Mesenchymal stem cell (in vitro differentiated cells and primary cell): Measurements from ENCODE around the gene RTN1.

Experiments used
- DNase-seq: peaks from one replicate; pipeline ENCODE4 v3.0.0-alpha.2; 2013
- H2AFZ ChIP-seq: one replicate; pipeline ENCODE4 v1.6.1; 2013; ENCODE audit warnings: low read depth, mild to moderate bottlenecking, control low read depth, inconsistent platforms, low read length, moderate library complexity
- H2AK5ac ChIP-seq: 2 replicates; pipeline ENCODE4 v1.6.1; 2013; ENCODE audit warnings: low read length, moderate library complexity, mild to moderate bottlenecking, inconsistent platforms; ENCODE audit not compliant: severe bottlenecking
- H2BK120ac ChIP-seq: one replicate; pipeline ENCODE4 v1.6.1; 2013; ENCODE audit warnings: low read depth, mild to moderate bottlenecking, inconsistent platforms, low read length, moderate library complexity
- H2BK12ac ChIP-seq, 2 experiments: one replicate each; pipeline ENCODE4 v1.6.1; 2013; ENCODE audit warnings: inconsistent platforms in 2 of 2, low read length in 2 of 2, mild to moderate bottlenecking in 2 of 2, moderate library complexity in 2 of 2, control low read depth in 1 of 2
- H2BK15ac ChIP-seq: one replicate; pipeline ENCODE4 v1.6.1; 2013; ENCODE audit warnings: mild to moderate bottlenecking, low read depth, inconsistent platforms; ENCODE audit not compliant: poor library complexity, severe bottlenecking
- H2BK5ac ChIP-seq: 2 replicates; pipeline ENCODE4 v1.6.1; 2013; ENCODE audit warnings: low read depth, mild to moderate bottlenecking, low read length, control low read depth, inconsistent platforms; ENCODE audit not compliant: poor library complexity, severe bottlenecking
- H3K14ac ChIP-seq, 2 experiments: one replicate each; pipeline ENCODE4 v1.6.1; 2013; ENCODE audit warnings: inconsistent platforms in 2 of 2, low read length in 2 of 2, control low read depth in 1 of 2, mild to moderate bottlenecking in 1 of 2, moderate library complexity in 1 of 2
- H3K18ac ChIP-seq, 2 experiments: one replicate each; pipeline ENCODE4 v1.6.1; 2013; ENCODE audit warnings: inconsistent platforms in 2 of 2, low read length in 2 of 2, control low read depth in 1 of 2, low read depth in 1 of 2, mild to moderate bottlenecking in 1 of 2
- H3K23ac ChIP-seq, 2 experiments: one replicate each; pipeline ENCODE4 v1.6.1; 2013; ENCODE audit warnings: inconsistent platforms in 2 of 2, low read length in 2 of 2, mild to moderate bottlenecking in 2 of 2, moderate library complexity in 2 of 2, control low read depth in 1 of 2
- H3K27ac ChIP-seq: 2 replicates; pipeline ENCODE4 v1.5.1; 2013; ENCODE audit warnings: mild to moderate bottlenecking, moderate library complexity, low read length, control low read depth, inconsistent platforms; ENCODE audit not compliant: poor library complexity, severe bottlenecking
- H3K27me3 ChIP-seq, 2 experiments: 2 replicates each; pipeline versions ENCODE4 v1.6.1 to v1.7.0; 2013; ENCODE audit warnings: low read length in 2 of 2, mild to moderate bottlenecking in 2 of 2, moderate library complexity in 2 of 2, control low read depth in 1 of 2, inconsistent platforms in 1 of 2; ENCODE audit not compliant: control insufficient read depth in 1 of 2, insufficient read depth in 1 of 2
- H3K36me3 ChIP-seq, 2 experiments: 2 replicates each; pipeline versions ENCODE4 v1.6.1 to v1.7.0; 2013; ENCODE audit warnings: low read length in 2 of 2, control low read depth in 1 of 2, inconsistent platforms in 1 of 2, low read depth in 1 of 2, mild to moderate bottlenecking in 1 of 2; ENCODE audit not compliant: insufficient read depth in 2 of 2, control insufficient read depth in 1 of 2
- H3K4ac ChIP-seq, 2 experiments: one replicate each; pipeline ENCODE4 v1.6.1; 2013; ENCODE audit warnings: inconsistent platforms in 2 of 2, low read length in 2 of 2, mild to moderate bottlenecking in 2 of 2, moderate library complexity in 2 of 2, control low read depth in 1 of 2, low read depth in 1 of 2
- H3K4me1 ChIP-seq: 2 replicates; pipeline ENCODE4 v1.6.1; 2013; ENCODE audit warnings: low read depth, low read length, control low read depth; ENCODE audit not compliant: control insufficient read depth, insufficient read depth
- H3K4me2 ChIP-seq: 2 replicates; pipeline ENCODE4 v1.6.1; 2013; ENCODE audit warnings: low read length, mild to moderate bottlenecking, inconsistent platforms; ENCODE audit not compliant: poor library complexity, severe bottlenecking
- H3K4me3 ChIP-seq, 2 experiments: 2 replicates each; pipeline versions ENCODE4 v1.5.1 to v1.7.0; 2013; ENCODE audit warnings: low read length in 2 of 2, mild to moderate bottlenecking in 2 of 2, control low read depth in 1 of 2, low read depth in 1 of 2; ENCODE audit not compliant: insufficient read depth in 1 of 2
- H3K79me1 ChIP-seq: replicated peaks from 2 replicates; pipeline ENCODE4 v1.6.1; 2013; ENCODE audit warnings: mild to moderate bottlenecking, control low read depth, low read length, inconsistent platforms; ENCODE audit not compliant: poor library complexity, severe bottlenecking
- H3K9ac ChIP-seq: 2 replicates; pipeline ENCODE4 v1.7.0; 2013; ENCODE audit warnings: mild to moderate bottlenecking, low read length, moderate library complexity
- H3K9me3 ChIP-seq: 2 replicates; pipeline ENCODE4 v1.7.0; 2013; ENCODE audit warnings: mild to moderate bottlenecking, low read length; ENCODE audit not compliant: control insufficient read depth
- H4K8ac ChIP-seq: one replicate; pipeline ENCODE4 v1.6.1; 2013; ENCODE audit warnings: inconsistent platforms, mild to moderate bottlenecking, low read length, moderate library complexity
- H4K91ac ChIP-seq: one replicate; pipeline ENCODE4 v1.6.1; 2013; ENCODE audit warnings: mild to moderate bottlenecking, low read length, inconsistent platforms
- WGBS: methylation state at CpG from one replicate; pipeline ENCODE4 v1.1.7; 2013; ENCODE audit warnings: mixed read lengths; 5-methylcytosine and 5-hydroxymethylcytosine counted together

RTN1 gene

GRCh38 chr14:59600211-59600945, 270.2 kb downstream of the RTN1 start:
- H3K4me2 ChIP-seq: no peak overlapping the region
- H3K14ac ChIP-seq: no peak overlapping the region
- H3K23ac ChIP-seq: no peak overlapping the region
- no peak overlapping the region for H4K8ac ChIP-seq
- H3K18ac ChIP-seq: no peak overlapping the region
- no peak overlapping the region for H3K4ac ChIP-seq
- no peaks in the 10 kb centered on the region for H3K79me1 ChIP-seq
- no peak overlapping the region for H3K27ac ChIP-seq
- H3K27me3 ChIP-seq: peaks cover 0 to 12% of the 10 kb centered on the region in 2 experiments
- no peak overlapping the region for H2BK120ac ChIP-seq
- H2AFZ ChIP-seq: no peak overlapping the region
- no CpG with 5 or more reads among the region's 2 CpGs for WGBS
- no peaks in the 10 kb centered on the region for H3K36me3 ChIP-seq
- no peak overlapping the region for H2BK5ac ChIP-seq
- no peak overlapping the region for H2BK15ac ChIP-seq
- no peaks in the 10 kb centered on the region for H3K4me1 ChIP-seq
- no peak overlapping the region for H3K4me3 ChIP-seq
- no peak overlapping the region for H4K91ac ChIP-seq
- no peak overlapping the region for H2AK5ac ChIP-seq
- no peak for DNase-seq
- no peak overlapping the region for H3K9ac ChIP-seq
- H2BK12ac ChIP-seq: no peak overlapping the region
- no peaks in the 10 kb centered on the region for H3K9me3 ChIP-seq

GRCh38 chr14:59595071-59595470, 275.5 kb downstream of the RTN1 start:
- H2AK5ac ChIP-seq: no peak overlapping the region
- H3K14ac ChIP-seq: no peak overlapping the region
- H4K8ac ChIP-seq: no peak overlapping the region
- H3K27me3 ChIP-seq: peaks cover 0 to 12% of the 10 kb centered on the region in 2 experiments
- no peaks in the 10 kb centered on the region for H3K79me1 ChIP-seq
- no peak for DNase-seq
- H3K27ac ChIP-seq: no peak overlapping the region
- H2AFZ ChIP-seq: no peak overlapping the region
- H3K9ac ChIP-seq: no peak overlapping the region
- no peak overlapping the region for H4K91ac ChIP-seq
- H3K4me2 ChIP-seq: no peak overlapping the region
- H2BK12ac ChIP-seq: no peak overlapping the region
- no peak overlapping the region for H3K23ac ChIP-seq
- H3K4me1 ChIP-seq: no peaks in the 10 kb centered on the region
- no peak overlapping the region for H3K4ac ChIP-seq
- H2BK5ac ChIP-seq: no peak overlapping the region
- H3K4me3 ChIP-seq: no peak overlapping the region
- WGBS: 92% methylated on average over 5 of the region's 6 CpGs
- no peak overlapping the region for H3K18ac ChIP-seq
- H2BK15ac ChIP-seq: no peak overlapping the region
- H3K9me3 ChIP-seq: peaks cover 2% of the 10 kb centered on the region
- no peaks in the 10 kb centered on the region for H3K36me3 ChIP-seq
- H2BK120ac ChIP-seq: no peak overlapping the region

- Histone ChIP-seq H3K4me1 (no peaks in the 10 kb centered on the region), H2BK12ac (no peak overlapping the region), H2AK5ac (no peak overlapping the region), H4K8ac (no peak overlapping the region), H4K91ac (no peak overlapping the region), H2BK120ac (no peak overlapping the region), H3K4me3 (no peak overlapping the region), H2BK15ac (no peak overlapping the region), H3K27me3 (no peaks in the 10 kb centered on the region), H2AFZ (no peak overlapping the region), H3K9ac (no peak overlapping the region), H3K36me3 (no peaks in the 10 kb centered on the region), H2BK5ac (no peak overlapping the region), H3K79me1 (no peaks in the 10 kb centered on the region), H3K4me2 (no peak overlapping the region), H3K9me3 (peaks cover 2% of the 10 kb centered on the region), H3K27ac (no peak overlapping the region), H3K14ac (no peak overlapping the region), H3K4ac (no peak overlapping the region), H3K23ac (no peak overlapping the region), H3K18ac (no peak overlapping the region)
- WGBS: 83% methylated on average over 4 of the region's 5 CpGs
- DNase-seq: no peak
These were observed 278.8 kb downstream of the RTN1 start for GRCh38 chr14:59591641-59592370.

GRCh38 chr14:59588101-59588500, 282.5 kb downstream of the RTN1 start:
- Histone ChIP-seq H3K27ac (no peak overlapping the region), H3K4me3 (no peak overlapping the region), H3K18ac (no peak overlapping the region), H3K23ac (no peak overlapping the region), H2BK120ac (no peak overlapping the region), H3K4me2 (no peak overlapping the region), H2BK12ac (no peak overlapping the region), H2BK15ac (no peak overlapping the region), H4K91ac (no peak overlapping the region), H3K36me3 (no peaks in the 10 kb centered on the region), H3K79me1 (no peaks in the 10 kb centered on the region), H2AFZ (no peak overlapping the region), H3K4ac (no peak overlapping the region), H4K8ac (no peak overlapping the region), H3K9me3 (peaks cover 2% of the 10 kb centered on the region), H3K9ac (no peak overlapping the region), H2AK5ac (no peak overlapping the region), H2BK5ac (no peak overlapping the region), H3K14ac (no peak overlapping the region), H3K4me1 (no peaks in the 10 kb centered on the region), H3K27me3 (no peaks in the 10 kb centered on the region)
- no peak for DNase-seq
- WGBS: 95% methylated on average over 2 of the region's 3 CpGs
